Measurements from ENCODE around the gene HTR1D. TPM values are rescaled to one million over a fixed set of nuclear protein-coding genes. Genes with fewer than 3 reads are reported as not detected.
A peak's percentile ranks its signal among the peaks of the same experiment; 100 is the strongest.
"Not testable (repeated sequence)": the region's sequence is repeated elsewhere in the genome, so short reads cannot be mapped to it uniquely, and the experiment has no call there.

The HTR1D gene
- total RNA-seq, 5 donors from 2014 or later (not counting 1 experiment from before 2014, with no cell fraction given) = not detected

DNA sequence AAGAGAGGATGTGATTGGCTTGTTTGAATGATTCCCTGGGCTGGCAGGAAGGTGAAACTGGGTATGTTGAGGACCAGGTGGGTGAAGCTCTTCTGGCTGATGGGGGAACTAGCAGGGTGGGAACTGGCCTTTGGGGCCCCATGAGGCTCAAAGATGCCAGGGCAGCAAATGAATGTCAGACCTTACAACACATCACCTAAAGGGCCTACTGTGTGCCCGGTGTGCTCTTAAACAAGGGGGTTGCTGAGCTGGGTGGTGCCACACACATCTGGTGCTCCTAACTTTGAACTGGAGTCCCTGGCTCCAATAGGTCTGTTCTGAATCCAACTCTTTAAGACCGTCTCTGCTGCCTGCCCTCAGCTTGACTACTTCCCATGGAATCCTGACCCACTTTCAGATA lies 21.3 kb upstream of the HTR1D start:
- H3K27ac Mint-ChIP-seq = no peak overlapping the region
- Histone ChIP-seq H3K9me3 (no peaks in the 10 kb centered on the region), H3K4me3 (ENCODE audit: control insufficient read depth in 1 of 2, extremely low read depth in 1 of 2, low read length in 1 of 2) (no peak overlapping the region), H3K27me3 (replicated peaks in 1 of 2; ENCODE audit: control insufficient read depth in 2 of 2, extremely low read depth in 1 of 2, insufficient read depth in 2 of 2, low read length in 1 of 2) (peaks cover 0 to 11% of the 10 kb centered on the region in 2 experiments), H3K4me1 (ENCODE audit: control insufficient read depth in 1 of 2, extremely low read depth in 1 of 2, insufficient read depth in 2 of 2, low read length in 2 of 2) (no peaks in the 10 kb centered on the region), H3K27ac (ENCODE audit: low read length) (no peak overlapping the region), H3K36me3 (ENCODE audit: control insufficient read depth in 2 of 2, extremely low read depth in 1 of 2, insufficient read depth in 1 of 2, low read length in 1 of 2) (no peaks in the 10 kb centered on the region)
- 87% methylated on average over 2 of the region's 2 CpGs for WGBS (ENCODE audit: insufficient coverage)
- no peaks in the 10 kb centered on the region for H3K36me3 Mint-ChIP-seq
- no peak overlapping the region for H3K4me3 Mint-ChIP-seq
- ATAC-seq (replicated peaks in 1 of 4) = no peak
- no peaks in the 10 kb centered on the region for H3K9me3 Mint-ChIP-seq
- ChIA-PET CTCF (no interaction called here), POLR2A (no interaction called here)
- H3K27me3 Mint-ChIP-seq = peaks cover 8 to 13% of the 10 kb centered on the region in 2 donors
- H3K4me1 Mint-ChIP-seq = no peaks in the 10 kb centered on the region
- DNase-seq = no peak

DNA sequence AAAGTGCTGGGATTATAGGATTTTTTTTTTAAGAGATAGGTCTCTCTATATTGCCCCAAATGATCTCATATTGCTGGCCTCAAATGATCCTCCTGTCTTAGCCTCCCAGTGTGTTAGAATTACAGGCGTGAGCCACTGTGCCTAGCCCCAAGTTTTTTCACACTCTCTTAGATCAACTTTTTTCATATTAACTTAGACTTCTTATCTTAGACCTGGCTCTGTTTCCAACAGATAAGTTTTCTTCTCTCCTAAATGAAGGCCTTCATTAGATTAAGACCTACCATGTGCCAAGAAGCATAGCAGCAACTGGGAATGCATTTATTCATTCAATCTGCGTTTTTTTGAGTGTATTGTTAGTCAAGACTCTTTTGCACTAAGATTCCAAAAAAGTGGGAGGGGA lies 20.2 kb upstream of the HTR1D start:
- H3K4me1 ChIP-seq (ENCODE audit: control insufficient read depth in 1 of 2, extremely low read depth in 1 of 2, insufficient read depth in 2 of 2, low read length in 2 of 2) = no peaks in the 10 kb centered on the region
- H3K27me3 ChIP-seq (replicated peaks in 1 of 2; ENCODE audit: control insufficient read depth in 2 of 2, extremely low read depth in 1 of 2, insufficient read depth in 2 of 2, low read length in 1 of 2) = peaks cover 0 to 16% of the 10 kb centered on the region in 2 experiments
- no peaks in the 10 kb centered on the region for H3K36me3 ChIP-seq (ENCODE audit: control insufficient read depth in 2 of 2, extremely low read depth in 1 of 2, insufficient read depth in 1 of 2, low read length in 1 of 2)
- H3K9me3 ChIP-seq = no peaks in the 10 kb centered on the region
- H3K4me3 Mint-ChIP-seq = no peak overlapping the region
- ATAC-seq (replicated peaks in 1 of 4) = no peak
- 100% methylated on average over 1 of the region's 2 CpGs for WGBS (ENCODE audit: insufficient coverage)
- POLR2A ChIA-PET = no interaction called here
- no peaks in the 10 kb centered on the region for H3K9me3 Mint-ChIP-seq
- CTCF ChIA-PET = no interaction called here
- no peak overlapping the region for H3K27ac ChIP-seq (ENCODE audit: low read length)
- H3K36me3 Mint-ChIP-seq = no peaks in the 10 kb centered on the region
- H3K27ac Mint-ChIP-seq = no peak overlapping the region
- H3K27me3 Mint-ChIP-seq = peaks cover 8 to 13% of the 10 kb centered on the region in 2 donors
- DNase-seq = no peak
- H3K4me1 Mint-ChIP-seq = no peaks in the 10 kb centered on the region
- H3K4me3 ChIP-seq (ENCODE audit: control insufficient read depth in 1 of 2, extremely low read depth in 1 of 2, low read length in 1 of 2) = no peak overlapping the region

DNA sequence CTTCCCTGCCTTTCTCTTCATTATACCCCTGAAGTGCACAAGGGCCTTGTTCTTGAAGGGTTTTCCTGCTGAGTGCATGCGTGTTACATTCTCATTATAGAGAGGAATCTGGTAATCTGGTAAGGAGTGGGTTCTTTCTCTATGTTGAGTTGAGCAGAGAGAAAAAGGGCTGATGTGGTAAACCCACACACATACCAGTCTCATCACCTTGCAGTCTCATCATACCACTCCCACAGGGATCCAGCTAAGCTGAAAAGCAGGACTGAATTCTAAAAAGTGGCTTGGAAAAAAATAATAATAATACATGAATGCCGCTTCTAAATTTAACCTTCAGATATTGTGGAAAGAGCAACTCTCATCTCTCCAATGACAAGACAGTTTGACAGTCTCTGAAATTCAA lies 10.5 kb upstream of the HTR1D start:
- Mint-ChIP-seq H3K4me1 (no peaks in the 10 kb centered on the region), H3K4me3 (no peak overlapping the region), H3K9me3 (peaks cover 4 to 7% (median 4%) of the 10 kb centered on the region in 3 donors), H3K36me3 (peaks cover 3% of the 10 kb centered on the region), H3K27ac (no peak overlapping the region), H3K27me3 (peaks cover 19% of the 10 kb centered on the region in 2 donors)
- Histone ChIP-seq H3K27ac (ENCODE audit: low read length) (no peak overlapping the region), H3K4me3 (ENCODE audit: control insufficient read depth in 1 of 2, extremely low read depth in 1 of 2, low read length in 1 of 2) (no peak overlapping the region), H3K27me3 (replicated peaks in 1 of 2; ENCODE audit: control insufficient read depth in 2 of 2, extremely low read depth in 1 of 2, insufficient read depth in 2 of 2, low read length in 1 of 2) (peaks cover 0 to 23% of the 10 kb centered on the region in 2 experiments), H3K4me1 (ENCODE audit: control insufficient read depth in 1 of 2, extremely low read depth in 1 of 2, insufficient read depth in 2 of 2, low read length in 2 of 2) (no peaks in the 10 kb centered on the region), H3K9me3 (peaks cover 2% of the 10 kb centered on the region), H3K36me3 (ENCODE audit: control insufficient read depth in 2 of 2, extremely low read depth in 1 of 2, insufficient read depth in 1 of 2, low read length in 1 of 2) (no peaks in the 10 kb centered on the region)
- DNase-seq = no peak
- WGBS (ENCODE audit: insufficient coverage) = no CpG with 5 or more reads among the region's 2 CpGs
- ATAC-seq (replicated peaks in 1 of 4) = no peak
- CTCF ChIA-PET = interaction anchor here in 1 of 2 donors (0.6 kb wide), 1 partner anchor 9 kb away, joined by 5 read pairs; no protein-coding TSS in a partner anchor
- POLR2A ChIA-PET = no interaction called here

DNA sequence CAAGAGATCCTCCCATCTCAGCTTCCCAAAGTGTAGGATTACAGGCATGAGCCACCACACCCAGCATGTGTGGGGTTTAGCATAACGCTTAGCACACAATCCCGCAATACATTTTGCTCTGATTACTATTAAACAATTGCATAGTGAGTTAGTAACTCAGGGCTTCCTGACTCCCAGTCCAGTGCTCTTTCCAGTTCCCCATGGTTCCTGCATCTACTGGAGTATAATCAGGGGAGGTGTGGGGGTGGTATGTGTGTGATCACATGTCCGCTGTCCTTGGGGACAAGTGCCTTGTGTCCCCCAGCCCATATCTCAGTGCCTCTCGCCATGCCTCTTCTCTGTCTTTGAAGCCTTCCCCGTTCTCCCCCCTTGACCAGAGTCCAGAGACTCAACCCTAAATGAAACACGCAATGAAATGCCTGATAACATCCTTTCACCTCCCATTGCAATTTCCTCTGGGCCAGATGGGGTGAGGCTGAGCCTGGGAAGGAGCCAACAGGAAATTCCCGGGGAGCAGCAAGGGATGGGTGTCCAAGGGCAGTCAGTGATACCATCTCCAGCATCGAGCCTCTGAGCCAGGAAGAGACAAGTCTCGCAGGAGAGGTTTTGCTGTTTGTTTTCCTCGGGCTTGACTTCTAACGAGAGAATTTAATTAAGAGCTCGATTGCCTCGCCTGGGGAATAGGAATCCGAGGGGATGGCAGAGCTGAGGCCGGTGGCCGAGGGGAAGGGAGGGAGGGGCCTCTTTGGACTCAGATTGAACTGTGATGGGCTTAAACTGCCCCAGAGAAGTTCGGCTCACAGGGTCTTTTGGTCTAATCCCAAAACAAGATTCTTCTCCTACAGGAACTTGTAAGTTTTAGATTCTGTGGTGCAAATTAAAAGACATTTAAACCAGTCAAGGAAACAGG lies 7.7 kb upstream of the HTR1D start:
- Mint-ChIP-seq H3K27ac (peak overlapping the region in 1 of 2 donors; percentile 49), H3K4me1 (no peaks in the 10 kb centered on the region), H3K4me3 (no peak overlapping the region), H3K9me3 (peaks cover 4 to 7% (median 4%) of the 10 kb centered on the region in 3 donors), H3K27me3 (peaks cover 27 to 36% of the 10 kb centered on the region in 2 donors), H3K36me3 (peaks cover 3% of the 10 kb centered on the region)
- ChIA-PET POLR2A (no interaction called here), CTCF (no interaction called here)
- DNase-seq (no peak), ATAC-seq (replicated peaks in 1 of 4) (no peak)
- H3K4me3 ChIP-seq (ENCODE audit: control insufficient read depth in 1 of 2, extremely low read depth in 1 of 2, low read length in 1 of 2) = no peak overlapping the region
- H3K27ac ChIP-seq (ENCODE audit: low read length) = no peak overlapping the region
- H3K36me3 ChIP-seq (ENCODE audit: control insufficient read depth in 2 of 2, extremely low read depth in 1 of 2, insufficient read depth in 1 of 2, low read length in 1 of 2) = no peaks in the 10 kb centered on the region
- H3K4me1 ChIP-seq (ENCODE audit: control insufficient read depth in 1 of 2, extremely low read depth in 1 of 2, insufficient read depth in 2 of 2, low read length in 2 of 2) = no peaks in the 10 kb centered on the region
- H3K27me3 ChIP-seq (replicated peaks in 1 of 2; ENCODE audit: control insufficient read depth in 2 of 2, extremely low read depth in 1 of 2, insufficient read depth in 2 of 2, low read length in 1 of 2) = peaks cover 0 to 24% of the 10 kb centered on the region in 2 experiments
- H3K9me3 ChIP-seq = peaks cover 2% of the 10 kb centered on the region
- 46% methylated on average over 6 of the region's 17 CpGs for WGBS (ENCODE audit: insufficient coverage)

DNA sequence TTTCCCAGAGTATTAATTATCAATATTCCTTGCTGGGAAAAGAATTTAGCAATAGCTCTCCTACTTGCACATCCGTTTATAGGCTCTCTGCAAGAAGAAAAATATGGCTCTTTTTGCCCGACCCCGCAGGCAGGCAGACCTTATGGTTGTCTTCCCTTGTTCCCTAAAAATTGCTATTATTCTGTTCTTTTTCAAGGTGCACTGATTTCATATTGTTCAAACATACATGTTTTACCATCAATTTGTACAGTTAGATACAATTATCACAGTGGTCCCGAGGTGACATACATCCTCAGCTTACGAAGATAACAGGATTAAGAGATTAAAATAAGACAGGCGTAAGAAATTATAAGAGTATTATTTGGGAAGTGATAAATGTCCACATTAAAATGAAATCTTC lies 6.7 kb upstream of the HTR1D start:
- CTCF ChIA-PET; H3K9me3 Mint-ChIP-seq; POLR2A ChIA-PET; H3K27ac ChIP-seq (ENCODE audit: low read length); H3K4me3 ChIP-seq (ENCODE audit: control insufficient read depth in 1 of 2, extremely low read depth in 1 of 2, low read length in 1 of 2); H3K4me3 Mint-ChIP-seq; H3K36me3 Mint-ChIP-seq; H3K9me3 ChIP-seq; H3K4me1 Mint-ChIP-seq; ATAC-seq (replicated peaks in 1 of 4); H3K4me1 ChIP-seq (ENCODE audit: control insufficient read depth in 1 of 2, extremely low read depth in 1 of 2, insufficient read depth in 2 of 2, low read length in 2 of 2); H3K36me3 ChIP-seq (ENCODE audit: control insufficient read depth in 2 of 2, extremely low read depth in 1 of 2, insufficient read depth in 1 of 2, low read length in 1 of 2); H3K27ac Mint-ChIP-seq; DNase-seq: not testable (repeated sequence)
- WGBS (ENCODE audit: insufficient coverage) = 94% methylated on average over 3 of the region's 6 CpGs
- H3K27me3 ChIP-seq (replicated peaks in 1 of 2; ENCODE audit: control insufficient read depth in 2 of 2, extremely low read depth in 1 of 2, insufficient read depth in 2 of 2, low read length in 1 of 2) = peaks cover under 1 to 31% of the 10 kb centered on the region in 2 experiments
- H3K27me3 Mint-ChIP-seq = peaks cover 34 to 43% of the 10 kb centered on the region in 2 donors

DNA sequence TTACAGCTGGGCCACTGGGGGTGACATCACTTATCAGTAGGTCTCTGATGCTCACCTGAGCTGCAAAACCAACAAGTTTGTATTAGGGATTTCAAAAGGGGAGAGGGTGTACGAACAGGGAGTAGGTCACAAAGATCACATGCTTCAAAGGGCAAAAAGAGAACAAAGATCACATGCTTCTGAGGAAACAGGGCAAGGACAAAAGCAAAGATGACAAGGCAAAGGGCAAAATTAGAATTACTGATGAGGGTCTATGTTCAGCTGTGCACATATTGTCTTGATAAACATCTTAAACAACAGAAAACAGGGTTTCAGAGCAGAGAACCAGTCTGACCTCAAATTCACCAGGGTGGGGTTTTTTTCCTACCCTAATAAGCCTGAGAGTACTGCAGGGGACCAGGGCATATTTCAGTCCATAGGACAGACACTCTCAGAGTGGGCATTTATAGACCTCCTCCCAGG lies 6.2 kb upstream of the HTR1D start:
- H3K4me1 ChIP-seq (ENCODE audit: control insufficient read depth in 1 of 2, extremely low read depth in 1 of 2, insufficient read depth in 2 of 2, low read length in 2 of 2); H3K4me1 Mint-ChIP-seq; H3K9me3 Mint-ChIP-seq; DNase-seq; H3K27ac Mint-ChIP-seq; POLR2A ChIA-PET; H3K4me3 ChIP-seq (ENCODE audit: control insufficient read depth in 1 of 2, extremely low read depth in 1 of 2, low read length in 1 of 2); H3K36me3 ChIP-seq (ENCODE audit: control insufficient read depth in 2 of 2, extremely low read depth in 1 of 2, insufficient read depth in 1 of 2, low read length in 1 of 2); H3K27ac ChIP-seq (ENCODE audit: low read length); H3K36me3 Mint-ChIP-seq; H3K9me3 ChIP-seq; ATAC-seq (replicated peaks in 1 of 4); CTCF ChIA-PET; H3K4me3 Mint-ChIP-seq: not testable (repeated sequence)
- peaks cover 2 to 35% of the 10 kb centered on the region in 2 experiments for H3K27me3 ChIP-seq (replicated peaks in 1 of 2; ENCODE audit: control insufficient read depth in 2 of 2, extremely low read depth in 1 of 2, insufficient read depth in 2 of 2, low read length in 1 of 2)
- peaks cover 39 to 48% of the 10 kb centered on the region in 2 donors for H3K27me3 Mint-ChIP-seq
- 20% methylated on average over 1 of the region's 1 CpG for WGBS (ENCODE audit: insufficient coverage)

Measured in T-cell (primary cell).